GM12878 (cell line): ENCODE results near the gene ASCC1.

Experiments used
- BRCA1 ChIP-seq: IDR thresholded peaks from 2 replicates; pipeline ENCODE4 v1.6.1; 2011; ENCODE audit warnings: low read depth, low read length, improper control_type of control experiment
- CHD2 ChIP-seq: IDR thresholded peaks from 2 replicates; pipeline ENCODE4 v1.6.1; 2011; ENCODE audit warnings: low read depth, low read length, improper control_type of control experiment, borderline replicate concordance
- EGR1 ChIP-seq, 2 experiments: IDR thresholded peaks; 1 replicate in 1 of 2; 2 replicates in 1 of 2; pipeline ENCODE4 v1.6.1; 2011 to 2012; ENCODE audit warnings: low read depth in 2 of 2, low read length in 2 of 2, borderline replicate concordance in 1 of 2, mild to moderate bottlenecking in 1 of 2, moderate library complexity in 1 of 2
- EZH2 ChIP-seq: IDR thresholded peaks from 2 replicates; pipeline ENCODE4 v1.6.1; 2012; ENCODE audit warnings: low read depth, mild to moderate bottlenecking, control low read depth, inconsistent platforms, low read length, borderline replicate concordance; ENCODE audit not compliant: control insufficient read depth
- FOS ChIP-seq: IDR thresholded peaks from 3 replicates; pipeline ENCODE4 v1.6.1; 2011; ENCODE audit warnings: borderline replicate concordance; ENCODE audit not compliant: insufficient read length; ENCODE audit errors: extremely low read depth
- GATAD2B ChIP-seq: fragments of 450-650 bp; conservative IDR thresholded peaks from 2 replicates; pipeline ENCODE4 v1.6.1; 2017; ENCODE audit warnings: low read depth, mild to moderate bottlenecking, moderate library complexity
- SPI1 ChIP-seq: IDR thresholded peaks from 2 replicates; pipeline ENCODE4 v1.6.1; 2011; ENCODE audit warnings: low read depth, mild to moderate bottlenecking, low read length, moderate library complexity, borderline replicate concordance; ENCODE audit not compliant: insufficient read depth
- SUZ12 ChIP-seq: fragments of 200-600 bp; sonication (generic); IDR thresholded peaks from one replicate; pipeline ENCODE4 v1.6.1; 2018; ENCODE audit warnings: antibody characterized with exemption, mild to moderate bottlenecking; ENCODE audit not compliant: unreplicated experiment
- TAF1 ChIP-seq: IDR thresholded peaks from 2 replicates; pipeline ENCODE4 v1.6.1; 2011; ENCODE audit warnings: mild to moderate bottlenecking, low read depth, low read length, borderline replicate concordance
- TCF7 ChIP-seq: IDR thresholded peaks from 2 replicates; pipeline ENCODE4 v1.6.1; 2014; ENCODE audit warnings: antibody characterized with exemption, borderline replicate concordance
- TF ChIP-seq, protein P1 (sequence below), 3 experiments: IDR thresholded peaks in 2 of 3; conservative IDR thresholded peaks in 1 of 3; 2 replicates each; pipeline ENCODE4 v1.5.1; 2011; ENCODE audit warnings: low read depth in 3 of 3, low read length in 3 of 3, mild to moderate bottlenecking in 3 of 3, control low read depth in 2 of 3, moderate library complexity in 2 of 3, inconsistent platforms in 1 of 3, mixed read lengths in 1 of 3; ENCODE audit not compliant: control insufficient read depth in 2 of 3, insufficient read depth in 1 of 3; ENCODE audit errors: extremely low read depth in 1 of 3
- TF ChIP-seq, protein P2 (sequence below): IDR thresholded peaks from 2 replicates; pipeline ENCODE4 v1.6.1; 2011; ENCODE audit warnings: borderline replicate concordance, low read depth, mild to moderate bottlenecking, moderate library complexity, mixed read lengths, low read length; ENCODE audit not compliant: insufficient read depth; ENCODE audit errors: extremely low read length

DNA sequence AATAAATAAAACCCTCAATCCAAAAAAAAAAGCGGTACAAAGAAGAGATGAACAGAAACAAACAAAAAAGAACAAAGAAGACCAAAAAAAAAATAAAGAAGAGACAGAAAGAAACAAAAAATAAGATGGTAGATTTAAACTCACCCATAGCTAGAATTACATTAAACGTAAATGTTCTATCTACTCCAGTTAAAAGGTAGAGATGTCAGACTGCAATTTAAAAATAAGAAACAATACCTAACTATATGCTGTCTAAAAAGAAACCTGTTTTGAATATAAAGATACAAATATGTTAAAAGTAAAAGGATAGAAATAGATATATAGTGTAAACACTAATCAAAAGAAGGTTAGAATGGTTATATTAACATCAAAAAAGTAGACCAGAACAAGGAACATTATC lies 31.9 kb downstream of the ASCC1 start:
- TF ChIP-seq, protein P1, sequence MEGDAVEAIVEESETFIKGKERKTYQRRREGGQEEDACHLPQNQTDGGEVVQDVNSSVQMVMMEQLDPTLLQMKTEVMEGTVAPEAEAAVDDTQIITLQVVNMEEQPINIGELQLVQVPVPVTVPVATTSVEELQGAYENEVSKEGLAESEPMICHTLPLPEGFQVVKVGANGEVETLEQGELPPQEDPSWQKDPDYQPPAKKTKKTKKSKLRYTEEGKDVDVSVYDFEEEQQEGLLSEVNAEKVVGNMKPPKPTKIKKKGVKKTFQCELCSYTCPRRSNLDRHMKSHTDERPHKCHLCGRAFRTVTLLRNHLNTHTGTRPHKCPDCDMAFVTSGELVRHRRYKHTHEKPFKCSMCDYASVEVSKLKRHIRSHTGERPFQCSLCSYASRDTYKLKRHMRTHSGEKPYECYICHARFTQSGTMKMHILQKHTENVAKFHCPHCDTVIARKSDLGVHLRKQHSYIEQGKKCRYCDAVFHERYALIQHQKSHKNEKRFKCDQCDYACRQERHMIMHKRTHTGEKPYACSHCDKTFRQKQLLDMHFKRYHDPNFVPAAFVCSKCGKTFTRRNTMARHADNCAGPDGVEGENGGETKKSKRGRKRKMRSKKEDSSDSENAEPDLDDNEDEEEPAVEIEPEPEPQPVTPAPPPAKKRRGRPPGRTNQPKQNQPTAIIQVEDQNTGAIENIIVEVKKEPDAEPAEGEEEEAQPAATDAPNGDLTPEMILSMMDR (IDR thresholded peaks at IDR 0.05 in 2 of 3, conservative IDR thresholded peaks at IDR 0.05 in 1 of 3; ENCODE audit: control insufficient read depth in 2 of 3, extremely low read depth in 1 of 3, insufficient read depth in 1 of 3, low read depth in 3 of 3, low read length in 3 of 3) = no peak
- TF ChIP-seq SPI1 (no peak), TCF7 (no peak), BRCA1 (no peak), FOS (no peak), TAF1 (no peak), GATAD2B (no peak), SUZ12 (no peak), CHD2 (no peak), EZH2 (no peak), EGR1 (IDR thresholded peaks at IDR 0.05; ENCODE audit: borderline replicate concordance in 1 of 2, low read depth in 2 of 2, low read length in 2 of 2) (no peak)
- TF ChIP-seq, protein P2, sequence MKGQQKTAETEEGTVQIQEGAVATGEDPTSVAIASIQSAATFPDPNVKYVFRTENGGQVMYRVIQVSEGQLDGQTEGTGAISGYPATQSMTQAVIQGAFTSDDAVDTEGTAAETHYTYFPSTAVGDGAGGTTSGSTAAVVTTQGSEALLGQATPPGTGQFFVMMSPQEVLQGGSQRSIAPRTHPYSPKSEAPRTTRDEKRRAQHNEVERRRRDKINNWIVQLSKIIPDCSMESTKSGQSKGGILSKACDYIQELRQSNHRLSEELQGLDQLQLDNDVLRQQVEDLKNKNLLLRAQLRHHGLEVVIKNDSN = no peak
